ENCODE measurements around the gene WDR19. TPM values are rescaled to one million over a fixed set of nuclear protein-coding genes. Genes with fewer than 3 reads are reported as not detected.
A peak's percentile ranks its signal among the peaks of the same experiment; 100 is the strongest.

The WDR19 gene
- total and polyA plus RNA-seq, 2 donors (not counting 3 experiments of a cell fraction or from before 2014, with no cell fraction given) = 27.1 to 28.2 TPM

- peaks cover 0 to 2% of the 10 kb centered on the region in 2 experiments for H3K36me3 ChIP-seq (ENCODE audit: control insufficient read depth in 2 of 2, extremely low read depth in 1 of 2, insufficient read depth in 2 of 2, low read length in 2 of 2)
- H3K27ac ChIP-seq (ENCODE audit: insufficient read depth, low read depth, low read length) = no peak overlapping the region
- no peaks in the 10 kb centered on the region for H3K4me1 ChIP-seq (ENCODE audit: control insufficient read depth, extremely low read depth, insufficient read depth, low read length)
- DNase-seq (ENCODE audit: low read depth, low spot score) (peak; percentile 80), FAIRE-seq (no peak)
- H3K9ac ChIP-seq (replicated peaks; ENCODE audit: extremely low read depth, insufficient read depth, low read length) = no peak overlapping the region
- H3K4me3 ChIP-seq (replicated peaks in 1 of 3; ENCODE audit: insufficient read depth in 1 of 3, low read depth in 1 of 3, low read length in 3 of 3) = no peak overlapping the region
- H3K27me3 ChIP-seq (ENCODE audit: control insufficient read depth in 2 of 2, insufficient read depth in 2 of 2, low read length in 2 of 2) = no peaks in the 10 kb centered on the region
- no TSS peak for BruUV-seq (replicated peaks)
- no peaks in the 10 kb centered on the region for H4K20me1 ChIP-seq (replicated peaks; ENCODE audit: control insufficient read depth, extremely low read depth, insufficient read depth, low read length)
- TF ChIP-seq FOS (IDR thresholded peaks at IDR 0.05; ENCODE audit: borderline replicate concordance, insufficient read depth, low read length) (no peak), MYC (IDR thresholded peaks at IDR 0.05; ENCODE audit: low read depth, low read length) (no peak), JUN (IDR thresholded peaks at IDR 0.05; ENCODE audit: borderline replicate concordance, insufficient read depth, insufficient read length, low read depth) (no peak), CTCF (IDR thresholded peaks at IDR 0.05; ENCODE audit: extremely low read depth in 1 of 2, insufficient read depth in 1 of 2, low read depth in 1 of 2, low read length in 2 of 2) (no peak), POLR2A (IDR thresholded peaks at IDR 0.05; ENCODE audit: low read depth, low read length) (no peak), EZH2 (IDR thresholded peaks at IDR 0.05; ENCODE audit: borderline replicate concordance, low read depth, low read length, severe bottlenecking) (no peak), POLR2AphosphoS5 (IDR thresholded peaks at IDR 0.05; ENCODE audit: insufficient read depth, low read depth, low read length) (no peak), MAX (IDR thresholded peaks at IDR 0.05; ENCODE audit: insufficient read depth, insufficient read length) (no peak), GATA2 (IDR thresholded peaks at IDR 0.05; ENCODE audit: insufficient read depth, insufficient read length, low read depth, low read length) (no peak)
- H3K4me2 ChIP-seq (ENCODE audit: insufficient read depth, low read length) = no peak overlapping the region
- H3K9me1 ChIP-seq (replicated peaks; ENCODE audit: control insufficient read depth, extremely low read depth, insufficient read depth, low read length) = no peaks in the 10 kb centered on the region
- intact Hi-C loops (cut with micrococcal nuclease) (no loop called here), dilution Hi-C loops (cut with MboI; ENCODE audit: extremely low pct_ligation_motif_present, low sequenced_read_pairs) (no loop called here)
- H3K79me2 ChIP-seq (ENCODE audit: control insufficient read depth, insufficient read depth, low read length) = no peaks in the 10 kb centered on the region
- POLR2A ChIA-PET = interaction anchor here (0.6 to 0.7 kb wide), 2 partner anchors 13 to 167 kb away, joined by 3 read pairs; no protein-coding TSS in a partner anchor
- H2AFZ ChIP-seq (ENCODE audit: low read depth, low read length) = no peak overlapping the region
- no peaks in the 10 kb centered on the region for H3K9me3 ChIP-seq (replicated peaks; ENCODE audit: control insufficient read depth, insufficient read depth, low read length)
- CTCF ChIA-PET = interaction anchor here (1.3 kb wide), 1 partner anchor 205 kb away, joined by 3 read pairs; no protein-coding TSS in a partner anchor
Observed at GRCh38 chr4:39227906-39228305, 45.6 kb downstream of the WDR19 start.

Measured in endothelial cell of umbilical vein (primary cell).